GM19455 (cell line): ENCODE data around the gene IGSF23.

Experiments
- ATAC-seq: cut with Tn5 transposase; IDR thresholded peaks from one replicate; pipeline ENCODE4 v1.9.1; 2021; ENCODE audit not compliant: unreplicated experiment

IGSF23 gene

DNA sequence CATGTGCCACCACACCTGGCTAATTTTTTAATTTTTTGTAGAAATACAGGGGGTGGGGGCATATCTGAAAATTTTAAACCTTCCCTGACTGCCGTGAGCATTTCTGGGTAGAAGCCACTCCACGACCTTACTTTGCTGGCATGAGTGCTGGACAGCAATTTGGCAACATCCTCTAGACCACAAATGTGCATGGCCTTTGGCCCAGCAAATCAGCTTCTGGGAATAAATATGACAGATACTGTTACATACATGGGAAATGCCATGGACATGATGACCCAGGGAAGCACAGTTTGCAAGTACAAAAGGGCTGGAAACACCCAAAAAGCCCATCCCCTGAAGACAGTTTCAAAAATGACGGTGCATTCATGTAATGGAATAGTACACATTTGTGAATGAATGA, 27.2 kb downstream of the IGSF23 start:
- no peak for ATAC-seq

DNA sequence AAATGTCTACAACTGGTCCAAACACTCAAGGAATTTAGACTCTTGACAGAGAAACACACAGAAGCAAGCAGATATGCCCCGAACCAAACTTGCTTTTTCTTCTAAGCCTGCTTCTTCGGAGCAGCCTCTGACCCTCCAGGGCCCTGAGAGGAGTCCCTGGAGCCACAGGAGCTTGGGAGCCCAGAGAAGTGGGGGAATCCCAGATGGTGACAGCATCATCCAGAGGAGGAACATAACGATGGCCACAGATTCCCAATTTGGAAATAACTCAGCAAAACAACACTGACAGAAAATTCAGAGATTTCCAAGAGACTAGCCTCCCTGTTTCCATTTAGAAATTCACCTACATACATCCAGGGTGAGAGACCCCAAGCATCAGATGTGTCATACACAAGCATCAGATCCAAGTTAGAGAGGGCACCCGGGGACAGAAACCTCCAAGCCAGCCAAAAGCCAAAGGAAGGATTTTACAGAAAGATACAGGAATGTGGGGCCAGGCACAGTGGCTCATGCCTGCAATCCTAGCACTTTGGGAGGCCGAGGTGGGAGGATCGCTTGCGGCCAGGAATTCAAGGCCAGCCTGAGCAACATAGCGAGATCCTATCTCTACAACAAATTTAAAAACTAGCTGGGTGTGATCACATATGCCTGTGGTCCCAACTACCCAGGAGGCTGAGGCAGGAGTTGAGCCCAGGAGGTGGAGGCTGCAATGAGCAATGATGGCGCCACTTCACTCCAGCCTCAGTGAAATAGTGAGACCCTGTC, 28.3 kb downstream of the IGSF23 start:
- no peak for ATAC-seq

DNA sequence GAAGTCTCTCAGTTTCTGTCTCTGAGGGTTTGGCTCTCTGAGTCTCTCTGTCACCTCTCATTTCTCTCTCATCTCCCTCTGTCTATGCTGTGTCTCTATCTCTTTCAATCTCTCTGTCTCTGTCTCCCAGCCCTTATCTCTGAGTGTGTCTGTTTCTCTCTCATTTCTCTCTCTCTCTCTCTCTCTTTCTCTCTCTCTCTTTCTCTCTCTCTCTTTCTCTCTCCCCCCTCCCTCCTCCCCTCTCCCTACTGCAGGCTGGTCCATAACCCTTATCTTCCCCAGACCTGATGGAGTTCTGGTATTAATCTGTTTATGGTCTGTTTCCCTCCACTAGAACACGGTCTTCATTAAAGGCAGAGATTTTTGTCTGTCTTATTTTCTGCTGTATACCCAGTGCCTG, 29.0 kb downstream of the IGSF23 start:
- no peak for ATAC-seq

DNA sequence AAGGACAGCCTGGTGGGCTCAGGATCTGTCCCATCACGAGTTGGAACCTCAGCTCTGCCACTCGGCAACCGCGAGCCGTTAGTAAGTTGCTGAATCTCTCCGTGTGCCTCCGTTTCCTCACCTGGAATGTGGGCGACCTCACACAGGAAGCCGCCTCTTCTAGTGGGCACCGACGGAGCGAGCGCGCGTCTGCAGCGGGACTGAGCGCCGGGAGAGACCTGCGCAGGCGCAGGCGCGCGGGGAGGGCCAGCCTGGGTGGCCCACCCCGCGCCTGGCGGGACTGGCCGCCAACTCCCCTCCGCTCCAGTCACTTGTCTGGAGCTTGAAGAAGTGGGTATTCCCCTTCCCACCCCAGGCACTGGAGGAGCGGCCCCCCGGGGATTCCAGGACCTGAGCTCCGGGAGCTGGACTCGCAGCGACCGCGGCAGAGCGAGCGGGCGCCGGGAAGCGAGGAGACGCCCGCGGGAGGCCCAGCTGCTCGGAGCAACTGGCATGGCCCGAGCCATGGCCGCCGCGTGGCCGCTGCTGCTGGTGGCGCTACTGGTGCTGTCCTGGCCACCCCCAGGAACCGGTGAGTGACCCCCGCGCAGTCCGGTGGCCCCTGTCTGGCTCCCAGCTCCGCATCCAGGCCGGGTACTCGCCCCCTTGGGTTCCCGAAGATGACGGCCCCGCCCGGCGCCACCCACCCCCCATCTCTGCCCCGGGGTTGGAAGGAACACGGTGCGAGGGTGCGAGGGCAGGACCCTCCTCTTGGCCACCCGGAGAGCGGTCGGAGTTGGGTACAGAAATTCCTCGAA, 30.4 kb downstream of the IGSF23 start, which contains the start of gene PVR:
PVR (plus strand) TSS at position 306 of the 797 bp plus-strand sequence; CDS start at position 493, 187 bp downstream.
- no peak for ATAC-seq

DNA sequence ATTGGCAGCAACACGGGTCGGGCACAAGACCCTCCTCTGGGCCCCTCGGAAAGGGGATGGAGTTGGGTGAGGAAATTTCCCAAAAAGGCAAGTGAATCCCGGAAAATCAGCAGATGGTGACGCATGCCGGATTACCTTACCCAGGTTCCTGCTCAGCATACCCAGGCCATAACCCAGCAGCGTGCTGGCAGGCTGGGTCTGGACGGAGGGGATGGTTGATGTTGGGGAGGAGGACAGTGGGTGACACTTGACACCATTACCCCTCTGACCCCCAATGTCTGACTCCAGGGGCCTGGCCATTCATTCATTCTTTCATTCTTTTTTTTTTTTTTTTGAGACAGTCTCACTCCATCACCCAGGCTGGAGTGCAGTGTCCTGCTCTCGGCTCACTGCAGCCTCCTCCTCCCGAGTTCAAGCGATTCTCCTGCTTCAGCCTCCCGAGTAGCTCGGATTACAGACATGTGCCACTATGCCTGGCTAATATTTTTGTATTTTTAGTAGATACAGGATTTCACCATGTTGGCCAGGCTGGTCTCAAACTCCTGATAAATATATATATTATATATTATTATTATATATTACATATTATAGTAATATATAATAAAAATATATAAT, 31.1 kb downstream of the IGSF23 start:
- no peak for ATAC-seq

DNA sequence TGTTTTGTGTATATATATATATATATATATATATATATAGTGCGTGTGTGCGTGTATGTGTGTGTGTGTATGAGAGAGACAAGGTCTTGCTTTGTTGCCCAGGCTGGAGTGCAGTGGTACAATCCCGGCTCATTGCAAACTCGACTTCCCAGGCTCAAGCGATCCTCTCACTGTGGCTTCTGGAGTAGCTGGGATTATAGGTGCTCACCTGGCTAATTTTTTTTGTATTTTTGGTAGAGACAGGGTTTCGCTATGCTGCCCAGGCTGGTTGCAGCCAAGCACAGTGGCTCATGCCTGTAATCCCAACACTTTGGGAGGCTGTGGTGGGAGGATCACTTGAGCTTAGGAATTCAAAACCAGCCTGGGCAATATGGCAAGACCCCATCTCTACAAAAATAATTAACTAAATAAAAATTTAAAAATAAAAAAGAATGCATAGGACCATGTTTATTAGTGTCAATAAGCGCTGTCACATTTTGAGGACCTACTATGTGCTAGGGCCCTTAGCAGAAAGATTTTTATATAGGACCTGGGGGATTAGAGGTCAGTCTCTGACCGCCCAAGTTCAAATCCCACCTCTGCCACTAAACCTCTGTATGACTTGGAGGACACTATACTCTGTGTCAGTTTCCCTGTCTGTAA, 32.2 kb downstream of the IGSF23 start:
- ATAC-seq: no peak

DNA sequence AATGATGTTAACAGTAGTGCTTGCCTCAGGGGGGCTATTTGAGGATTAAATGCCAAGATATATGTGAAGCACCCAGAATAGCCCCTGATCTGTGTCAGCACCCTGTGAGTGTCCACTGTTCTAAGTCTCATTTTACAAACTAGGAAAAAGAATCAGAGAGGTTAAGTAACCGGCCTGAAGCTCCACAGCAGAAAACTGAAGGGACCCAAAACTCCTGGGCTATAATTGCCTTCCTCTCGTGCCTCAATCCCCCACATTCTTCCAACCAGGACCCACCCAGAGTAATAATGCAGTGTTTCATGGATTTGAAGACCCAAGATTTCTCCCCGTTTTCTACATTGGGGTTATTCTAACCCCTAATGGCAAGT, 32.7 kb downstream of the IGSF23 start:
- no peak for ATAC-seq

DNA sequence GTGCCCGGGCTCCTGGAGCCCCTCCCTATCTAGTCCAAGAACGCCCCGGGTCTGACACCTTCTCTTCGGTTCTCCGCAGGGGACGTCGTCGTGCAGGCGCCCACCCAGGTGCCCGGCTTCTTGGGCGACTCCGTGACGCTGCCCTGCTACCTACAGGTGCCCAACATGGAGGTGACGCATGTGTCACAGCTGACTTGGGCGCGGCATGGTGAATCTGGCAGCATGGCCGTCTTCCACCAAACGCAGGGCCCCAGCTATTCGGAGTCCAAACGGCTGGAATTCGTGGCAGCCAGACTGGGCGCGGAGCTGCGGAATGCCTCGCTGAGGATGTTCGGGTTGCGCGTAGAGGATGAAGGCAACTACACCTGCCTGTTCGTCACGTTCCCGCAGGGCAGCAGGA, 33.8 kb downstream of the IGSF23 start:
- no peak for ATAC-seq

DNA sequence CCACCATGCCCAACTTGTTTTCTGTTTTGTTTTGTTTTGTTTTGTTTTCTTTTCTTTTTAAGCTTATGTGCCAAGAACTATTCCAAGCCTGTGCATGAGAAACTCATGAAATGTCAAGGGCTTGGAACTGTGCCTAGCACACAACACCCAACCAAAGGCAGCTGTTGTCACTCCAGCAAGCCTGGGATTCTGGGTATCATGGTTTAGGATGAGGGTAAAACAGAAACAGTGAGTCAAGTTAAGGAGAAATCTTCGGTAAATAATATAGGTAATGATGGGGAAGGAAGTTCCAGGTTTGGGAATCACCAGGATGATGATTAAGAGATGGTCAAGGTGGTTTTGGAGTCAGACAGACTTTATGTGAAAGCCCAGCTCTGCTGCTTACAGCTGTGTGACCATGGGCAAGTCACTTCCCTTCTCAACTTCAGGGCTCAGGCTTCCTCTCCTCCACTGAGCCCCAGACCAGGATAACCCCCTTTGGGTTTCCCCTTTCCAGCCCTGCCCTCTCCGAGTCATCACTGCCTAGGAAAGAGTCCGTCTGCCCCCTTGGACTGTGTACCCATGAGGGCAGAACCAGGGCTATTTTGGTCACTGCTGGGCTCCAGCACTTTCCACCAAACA, 35.4 kb downstream of the IGSF23 start:
- no peak for ATAC-seq

DNA sequence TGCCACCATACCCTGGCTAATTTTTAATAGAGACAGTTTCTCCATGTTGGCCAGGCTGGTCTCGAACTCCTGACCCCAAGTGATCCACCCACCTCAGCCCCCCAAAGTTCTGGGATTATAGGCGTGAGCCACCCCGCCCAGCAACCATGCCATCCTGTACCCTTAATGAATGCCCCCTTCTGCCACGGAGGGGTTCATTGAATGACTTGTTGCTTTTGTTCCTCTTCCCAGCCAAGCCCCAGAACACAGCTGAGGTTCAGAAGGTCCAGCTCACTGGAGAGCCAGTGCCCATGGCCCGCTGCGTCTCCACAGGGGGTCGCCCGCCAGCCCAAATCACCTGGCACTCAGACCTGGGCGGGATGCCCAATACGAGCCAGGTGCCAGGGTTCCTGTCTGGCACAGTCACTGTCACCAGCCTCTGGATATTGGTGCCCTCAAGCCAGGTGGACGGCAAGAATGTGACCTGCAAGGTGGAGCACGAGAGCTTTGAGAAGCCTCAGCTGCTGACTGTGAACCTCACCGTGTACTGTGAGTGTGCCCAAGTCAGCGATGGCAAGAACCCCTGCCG, 36.3 kb downstream of the IGSF23 start:
- no peak for ATAC-seq

DNA sequence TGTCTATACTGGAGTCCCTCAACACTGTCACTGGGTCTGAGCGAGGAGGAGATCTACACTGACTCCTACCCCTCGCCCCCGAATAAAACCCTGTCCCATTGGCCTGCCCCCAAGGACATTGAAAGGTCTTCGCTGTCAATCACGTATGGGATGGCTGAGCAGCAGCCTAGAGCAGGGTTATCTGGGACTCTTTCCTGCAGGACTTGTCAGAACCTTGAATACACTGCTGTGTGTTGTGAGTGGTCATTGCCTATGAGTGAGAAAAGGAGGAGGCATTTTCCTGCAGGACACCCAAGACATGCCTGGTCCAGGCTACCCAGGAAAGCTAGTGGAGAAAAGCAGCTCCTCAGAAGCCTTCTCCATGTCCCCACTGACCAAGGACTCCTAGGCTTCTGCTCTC, 40.0 kb downstream of the IGSF23 start:
- ATAC-seq: no peak

DNA sequence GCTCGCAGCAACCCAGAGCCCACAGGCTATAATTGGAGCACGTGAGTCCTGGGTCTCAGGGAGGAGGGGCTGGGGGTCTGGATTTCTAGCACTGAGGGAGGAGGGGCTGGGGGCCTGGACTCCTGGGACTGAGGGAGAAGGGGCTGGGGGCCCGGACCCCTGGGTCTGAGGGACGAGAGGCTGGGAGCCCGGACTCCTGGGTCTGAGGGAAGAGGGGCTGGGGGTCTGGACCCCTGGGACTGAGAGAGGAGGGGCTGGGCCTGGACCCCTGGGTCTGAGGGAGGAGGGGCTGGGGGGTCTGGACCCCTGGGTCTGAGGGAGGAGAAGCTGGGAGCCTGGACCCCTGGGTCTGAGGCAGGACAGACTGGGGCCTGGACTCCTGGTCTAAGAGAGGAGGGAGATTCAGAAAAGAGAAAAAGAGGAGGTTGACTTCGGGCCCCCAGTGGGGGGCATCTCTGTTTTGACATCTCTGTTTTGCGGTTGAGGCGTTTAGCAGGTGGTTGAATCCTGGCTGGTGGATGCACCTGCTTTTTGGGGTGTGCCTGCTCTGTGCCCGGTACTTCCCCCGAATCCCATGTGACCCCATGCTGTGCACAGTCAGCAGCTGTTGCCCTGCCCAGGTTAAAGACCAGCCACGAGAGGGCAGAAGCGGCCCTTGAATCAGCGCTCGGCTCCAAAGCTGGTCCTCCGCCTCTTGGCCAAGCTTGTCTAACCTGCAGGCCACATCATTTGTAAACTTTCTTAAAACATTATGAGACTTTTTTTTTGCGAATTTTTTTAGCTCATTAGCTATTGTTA, 40.8 kb downstream of the IGSF23 start:
- ATAC-seq: no peak

DNA sequence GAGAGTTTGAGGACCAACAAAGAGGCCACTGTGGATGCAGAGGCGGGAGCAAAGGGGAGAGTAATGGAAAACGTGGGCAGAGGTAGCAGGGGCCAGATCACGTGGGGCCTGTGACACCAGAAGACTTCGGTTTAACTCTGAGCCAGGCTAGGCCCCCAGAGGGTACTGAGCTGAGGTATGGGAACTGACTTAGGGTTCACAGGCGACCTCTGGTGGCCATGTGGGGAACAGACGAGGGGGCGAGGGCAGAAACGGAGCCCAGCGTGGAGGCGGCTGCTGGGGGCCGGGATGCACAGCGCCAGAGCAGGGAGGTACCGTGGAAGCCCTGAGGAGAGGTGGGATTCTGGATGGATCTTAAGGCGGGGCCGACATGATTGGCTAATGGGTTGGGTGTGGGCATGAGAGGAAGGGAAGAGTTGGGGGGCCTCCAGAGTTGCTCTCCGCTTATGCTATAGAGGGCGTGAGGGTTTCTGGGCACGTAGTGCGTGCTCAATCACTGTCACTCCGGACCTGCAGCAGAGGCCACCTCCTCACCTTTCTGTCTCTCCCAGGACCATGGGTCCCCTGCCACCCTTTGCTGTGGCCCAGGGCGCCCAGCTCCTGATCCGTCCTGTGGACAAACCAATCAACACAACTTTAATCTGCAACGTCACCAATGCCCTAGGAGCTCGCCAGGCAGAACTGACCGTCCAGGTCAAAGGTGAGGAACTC, 44.0 kb downstream of the IGSF23 start:
- ATAC-seq: no peak

DNA sequence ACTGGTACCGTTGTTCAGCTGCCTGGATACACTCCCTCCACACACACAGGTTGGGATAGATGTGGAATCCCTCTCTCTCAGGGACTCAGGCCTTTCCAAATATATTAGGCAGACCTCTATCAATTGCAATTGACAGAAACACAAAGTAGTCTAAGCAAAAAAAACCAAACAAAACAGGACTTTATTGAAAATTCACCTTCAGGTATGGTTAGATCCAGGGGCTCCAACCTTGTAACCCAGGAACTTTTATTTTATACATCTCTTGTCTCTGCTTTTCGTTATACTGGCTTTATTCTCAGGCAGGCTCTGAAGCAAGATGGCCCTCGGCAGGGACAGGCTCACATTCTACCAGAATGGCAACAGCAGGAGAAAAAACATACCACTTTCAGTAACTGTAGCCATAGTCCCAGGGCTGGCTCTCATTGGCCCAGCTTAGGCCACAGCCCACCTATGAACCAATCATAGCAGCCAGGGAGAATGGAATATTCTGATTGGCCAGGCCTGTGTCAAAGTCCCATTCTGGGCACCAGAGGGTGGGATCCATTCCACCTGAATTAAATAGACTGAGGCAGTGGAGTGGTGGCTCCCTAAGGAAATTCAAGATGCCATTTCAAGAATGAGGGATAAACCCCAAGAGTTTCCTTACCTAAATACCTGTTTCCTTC, 44.8 kb downstream of the IGSF23 start:
- ATAC-seq: no peak

DNA sequence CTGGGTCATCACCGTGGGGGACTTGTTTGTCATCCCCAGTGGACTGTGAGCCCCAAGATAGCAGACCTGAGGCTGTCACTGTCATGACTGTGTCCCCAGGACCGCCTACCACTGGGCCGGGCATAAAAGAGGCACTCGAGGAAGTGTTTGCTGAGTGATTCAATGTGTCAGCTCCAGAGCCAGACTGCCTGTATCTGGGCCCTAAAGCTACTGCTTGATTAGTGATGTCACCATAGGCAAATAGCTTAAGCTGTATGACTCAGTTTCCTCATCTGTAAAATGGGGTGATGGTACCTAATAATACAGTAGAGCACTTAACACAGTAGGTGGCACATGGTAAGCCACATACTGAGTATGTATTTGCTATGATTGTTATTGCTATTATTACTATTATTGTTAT, 46.7 kb downstream of the IGSF23 start:
- ATAC-seq: no peak

DNA sequence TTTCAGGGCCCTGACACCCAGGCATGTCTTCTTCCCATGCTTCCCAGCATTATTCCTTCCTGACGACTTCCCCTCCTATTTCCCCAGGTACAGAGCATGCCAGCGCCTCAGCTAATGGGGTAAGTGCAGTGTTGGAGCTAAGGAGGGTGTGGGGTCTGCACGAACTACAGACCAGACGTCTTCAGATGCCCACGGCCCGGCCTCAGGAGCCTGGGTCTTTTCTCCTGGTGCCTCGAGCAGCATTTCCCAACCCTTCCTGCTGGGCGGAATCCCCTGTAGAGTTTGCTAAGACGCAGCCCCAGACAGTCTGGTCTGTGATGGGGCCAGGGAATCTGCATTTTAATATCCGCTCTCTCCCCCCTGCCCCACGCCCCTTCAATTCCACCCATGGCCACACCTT, 47.8 kb downstream of the IGSF23 start:
- no peak for ATAC-seq

DNA sequence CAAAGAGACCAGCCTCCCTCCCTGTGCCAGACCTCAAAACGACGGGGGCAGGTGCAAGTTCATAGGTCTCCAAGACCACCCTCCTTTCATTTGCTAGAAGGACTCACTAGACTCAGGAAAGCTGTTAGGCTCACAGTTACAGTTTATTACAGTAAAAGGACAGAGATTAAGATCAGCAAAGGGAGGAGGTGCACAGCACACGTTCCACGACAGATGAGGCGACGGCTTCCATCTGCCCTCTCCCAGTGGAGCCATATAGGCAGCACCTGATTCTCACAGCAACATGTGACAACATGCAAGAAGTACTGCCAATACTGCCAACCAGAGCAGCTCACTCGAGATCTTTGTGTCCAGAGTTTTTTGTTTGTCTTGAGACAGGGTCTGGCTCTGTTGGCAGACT, 48.5 kb downstream of the IGSF23 start:
- ATAC-seq: no peak

DNA sequence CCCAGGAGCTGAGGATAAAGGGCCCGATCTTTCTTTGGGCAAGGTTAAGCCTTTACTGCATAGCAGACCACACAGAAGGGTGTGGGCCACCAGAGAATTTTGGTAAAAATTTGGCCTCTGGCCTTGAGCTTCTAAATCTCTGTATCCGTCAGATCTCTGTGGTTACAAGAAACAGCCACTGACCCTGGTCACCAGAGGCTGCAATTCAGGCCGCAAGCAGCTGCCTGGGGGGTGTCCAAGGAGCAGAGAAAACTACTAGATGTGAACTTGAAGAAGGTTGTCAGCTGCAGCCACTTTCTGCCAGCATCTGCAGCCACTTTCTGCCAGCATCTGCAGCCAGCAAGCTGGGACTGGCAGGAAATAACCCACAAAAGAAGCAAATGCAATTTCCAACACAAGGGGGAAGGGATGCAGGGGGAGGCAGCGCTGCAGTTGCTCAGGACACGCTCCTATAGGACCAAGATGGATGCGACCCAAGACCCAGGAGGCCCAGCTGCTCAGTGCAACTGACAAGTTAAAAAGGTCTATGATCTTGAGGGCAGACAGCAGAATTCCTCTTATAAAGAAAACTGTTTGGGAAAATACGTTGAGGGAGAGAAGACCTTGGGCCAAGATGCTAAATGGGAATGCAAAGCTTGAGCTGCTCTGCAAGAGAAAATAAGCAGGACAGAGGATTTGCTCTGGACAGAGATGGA, 49.5 kb downstream of the IGSF23 start:
- no peak for ATAC-seq
